ENCODE data around the gene TSEN54.

TSEN54 gene

GRCh38 chr17:75561927-75562603 lies 45.7 kb downstream of the TSEN54 start:
- H3K27ac Mint-ChIP-seq, result peak overlapping the region; percentile 13
- H3K27me3 Mint-ChIP-seq, result no peaks in the 10 kb centered on the region
- H3K36me3 Mint-ChIP-seq (ENCODE audit: low read depth), result peaks cover 14% of the 10 kb centered on the region
- no peaks in the 10 kb centered on the region for H3K4me1 Mint-ChIP-seq (ENCODE audit: low read depth)
- no peak overlapping the region for H3K4me3 Mint-ChIP-seq
- no peaks in the 10 kb centered on the region for H3K9me3 Mint-ChIP-seq
- DNase-seq, result no peak

DNA sequence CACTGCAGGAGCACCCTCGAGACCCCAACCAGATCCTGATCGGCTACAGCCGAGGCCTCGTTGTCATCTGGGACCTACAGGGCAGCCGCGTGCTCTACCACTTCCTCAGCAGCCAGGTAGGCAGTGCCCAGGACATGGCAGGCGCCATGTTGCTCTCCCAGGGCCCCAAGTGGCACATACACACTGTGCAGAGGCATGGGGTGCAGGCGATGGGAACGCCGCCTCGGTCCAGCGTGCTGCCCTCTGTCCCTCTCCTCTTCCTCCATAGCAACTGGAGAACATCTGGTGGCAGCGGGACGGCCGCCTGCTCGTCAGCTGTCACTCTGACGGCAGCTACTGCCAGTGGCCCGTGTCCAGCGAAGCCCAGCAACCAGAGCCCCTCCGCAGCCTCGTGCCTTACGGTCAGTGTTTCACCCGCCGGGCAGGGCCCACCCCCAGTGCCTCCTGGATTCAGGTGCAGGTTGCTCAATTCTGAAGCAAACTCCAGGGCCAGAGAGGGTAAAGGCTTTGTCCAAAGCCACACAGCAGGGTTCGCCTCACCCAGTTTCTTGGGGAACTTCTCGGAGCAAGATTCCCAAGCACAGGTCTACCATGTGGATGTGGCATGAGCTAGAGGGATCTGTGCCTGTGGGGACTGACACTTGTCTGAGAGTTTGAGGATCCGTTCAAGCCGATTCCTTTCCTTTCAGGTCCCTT lies 46.9 kb downstream of the TSEN54 start:
- no peak overlapping the region for H3K27ac Mint-ChIP-seq
- H3K4me3 Mint-ChIP-seq, result no peak overlapping the region
- H3K36me3 Mint-ChIP-seq (ENCODE audit: low read depth), result peaks cover 14% of the 10 kb centered on the region
- H3K4me1 Mint-ChIP-seq (ENCODE audit: low read depth), result no peaks in the 10 kb centered on the region
- no peak for DNase-seq
- H3K27me3 Mint-ChIP-seq, result no peaks in the 10 kb centered on the region
- no peaks in the 10 kb centered on the region for H3K9me3 Mint-ChIP-seq

- Mint-ChIP-seq H3K27ac (no peak overlapping the region), H3K36me3 (ENCODE audit: low read depth) (peaks cover 10% of the 10 kb centered on the region), H3K9me3 (no peaks in the 10 kb centered on the region), H3K27me3 (no peaks in the 10 kb centered on the region), H3K4me1 (ENCODE audit: low read depth) (no peaks in the 10 kb centered on the region), H3K4me3 (no peak overlapping the region)
- no peak for DNase-seq
Observed at GRCh38 chr17:75564195-75564594, 47.9 kb downstream of the TSEN54 start.

- no peak for DNase-seq
- Mint-ChIP-seq H3K9me3 (no peaks in the 10 kb centered on the region), H3K27ac (no peak overlapping the region), H3K4me1 (ENCODE audit: low read depth) (no peaks in the 10 kb centered on the region), H3K4me3 (no peak overlapping the region), H3K27me3 (no peaks in the 10 kb centered on the region), H3K36me3 (ENCODE audit: low read depth) (peaks cover 10% of the 10 kb centered on the region)
Observed at GRCh38 chr17:75565066-75565465, 48.7 kb downstream of the TSEN54 start.

DNA sequence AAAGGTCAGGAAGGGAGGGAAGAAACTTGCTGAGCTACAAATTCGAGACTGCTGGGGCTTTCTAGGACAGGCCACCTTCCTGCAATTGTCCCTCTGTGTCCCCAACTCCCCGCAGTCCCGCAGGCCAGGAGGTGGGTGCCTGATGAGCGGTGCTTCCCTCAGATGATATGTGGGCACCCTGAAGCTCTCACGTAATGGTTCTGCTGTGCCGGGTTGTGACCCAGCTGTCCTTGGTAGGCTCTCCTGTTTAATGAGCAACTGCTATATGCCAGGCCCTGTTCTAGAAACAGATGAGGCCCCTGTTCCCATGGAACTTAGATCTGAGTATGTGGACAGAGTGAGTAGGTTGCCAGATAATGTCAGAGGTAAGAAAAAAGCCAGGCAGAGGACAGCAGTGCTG lies 49.3 kb downstream of the TSEN54 start:
- H3K4me1 Mint-ChIP-seq (ENCODE audit: low read depth), result no peaks in the 10 kb centered on the region
- no peaks in the 10 kb centered on the region for H3K9me3 Mint-ChIP-seq
- no peaks in the 10 kb centered on the region for H3K27me3 Mint-ChIP-seq
- DNase-seq, result no peak
- peaks cover 11% of the 10 kb centered on the region for H3K36me3 Mint-ChIP-seq (ENCODE audit: low read depth)
- no peak overlapping the region for H3K27ac Mint-ChIP-seq
- H3K4me3 Mint-ChIP-seq, result no peak overlapping the region

DNA sequence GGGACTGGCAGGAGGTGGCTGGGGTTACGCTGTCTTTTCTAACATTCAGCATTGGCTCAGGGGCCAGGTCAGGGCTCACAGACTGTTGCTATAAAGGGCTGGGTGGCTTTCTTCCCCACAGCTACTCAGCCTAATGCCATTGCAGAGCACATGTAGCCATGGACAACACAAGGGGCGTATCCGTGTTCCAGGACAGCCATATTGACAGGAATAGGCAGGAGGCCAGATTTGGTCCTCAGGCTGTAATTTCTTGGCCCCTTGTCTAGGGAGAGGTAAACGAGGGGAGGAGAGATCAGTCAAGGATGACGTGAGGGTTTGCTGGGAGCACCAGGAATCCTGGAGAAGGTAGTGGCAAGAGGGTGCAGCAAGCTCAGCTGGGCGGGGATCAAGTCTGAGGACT lies 50.1 kb downstream of the TSEN54 start:
- H3K36me3 Mint-ChIP-seq (ENCODE audit: low read depth), result peaks cover 11% of the 10 kb centered on the region
- H3K27me3 Mint-ChIP-seq, result no peaks in the 10 kb centered on the region
- no peaks in the 10 kb centered on the region for H3K9me3 Mint-ChIP-seq
- DNase-seq, result no peak
- no peak overlapping the region for H3K27ac Mint-ChIP-seq
- H3K4me1 Mint-ChIP-seq (ENCODE audit: low read depth), result no peaks in the 10 kb centered on the region
- H3K4me3 Mint-ChIP-seq, result no peak overlapping the region

DNA sequence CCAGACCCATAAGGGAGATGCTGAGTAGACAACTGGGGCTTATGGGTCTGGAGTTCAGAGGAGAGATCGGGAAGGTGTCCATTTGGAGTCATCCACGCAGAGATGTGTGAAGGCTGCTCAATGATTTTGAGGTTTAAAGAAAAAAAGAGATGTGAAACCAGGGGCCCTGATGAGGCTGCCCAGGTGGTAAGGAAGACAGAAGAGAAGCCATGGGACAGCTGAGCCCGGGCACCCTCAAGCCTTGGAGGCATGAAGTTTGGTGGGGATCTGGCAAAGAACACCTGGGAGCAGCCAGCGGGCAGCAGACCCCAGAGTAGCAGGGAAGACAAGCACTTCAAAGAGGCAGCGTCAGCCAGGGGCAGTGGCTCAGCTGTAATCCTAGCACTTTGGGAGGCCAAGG lies 50.5 kb downstream of the TSEN54 start:
- H3K4me1 Mint-ChIP-seq (ENCODE audit: low read depth), result no peaks in the 10 kb centered on the region
- H3K4me3 Mint-ChIP-seq, result no peak overlapping the region
- H3K36me3 Mint-ChIP-seq (ENCODE audit: low read depth), result peaks cover 11% of the 10 kb centered on the region
- H3K27ac Mint-ChIP-seq, result no peak overlapping the region
- no peak for DNase-seq
- no peaks in the 10 kb centered on the region for H3K9me3 Mint-ChIP-seq
- no peaks in the 10 kb centered on the region for H3K27me3 Mint-ChIP-seq

DNA sequence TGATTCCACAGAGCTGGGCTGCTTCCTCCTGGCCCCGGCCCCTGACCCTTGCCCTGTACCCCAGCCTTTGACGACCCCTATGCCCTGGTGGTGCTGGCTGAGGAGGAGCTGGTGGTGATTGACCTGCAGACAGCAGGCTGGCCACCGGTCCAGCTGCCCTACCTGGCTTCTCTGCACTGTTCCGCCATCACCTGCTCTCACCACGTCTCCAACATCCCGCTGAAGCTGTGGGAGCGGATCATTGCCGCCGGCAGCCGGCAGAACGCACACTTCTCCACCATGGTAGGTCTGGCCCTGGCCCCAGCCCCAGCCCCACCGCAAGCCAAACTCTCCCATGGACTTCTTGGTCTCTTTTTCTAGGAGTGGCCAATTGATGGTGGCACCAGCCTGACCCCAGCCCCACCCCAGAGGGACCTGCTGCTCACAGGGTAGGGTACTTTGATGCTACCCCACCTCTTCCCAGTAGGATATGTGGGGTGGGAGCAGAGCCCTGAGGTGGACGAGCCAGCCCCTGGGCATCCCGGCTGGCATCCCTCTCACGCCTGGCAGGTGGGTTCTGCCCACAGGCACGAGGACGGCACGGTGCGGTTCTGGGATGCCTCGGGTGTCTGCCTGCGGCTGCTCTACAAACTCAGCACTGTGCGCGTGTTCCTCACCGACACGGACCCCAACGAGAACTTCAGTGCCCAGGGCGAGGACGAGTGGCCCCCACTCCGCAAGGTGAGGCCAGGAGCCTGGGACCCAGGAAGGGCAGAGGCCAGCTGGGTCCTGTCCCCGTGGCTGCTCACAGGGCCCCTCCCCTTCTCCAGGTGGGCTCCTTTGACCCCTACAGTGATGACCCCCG lies 52.3 kb downstream of the TSEN54 start:
- H3K36me3 Mint-ChIP-seq (ENCODE audit: low read depth), result peaks cover 9% of the 10 kb centered on the region

GRCh38 chr17:75570034-75570676 lies 53.8 kb downstream of the TSEN54 start:
- no peak overlapping the region for H3K27ac Mint-ChIP-seq
- no peak overlapping the region for H3K4me3 Mint-ChIP-seq
- H3K4me1 Mint-ChIP-seq (ENCODE audit: low read depth), result no peaks in the 10 kb centered on the region
- no peak for DNase-seq
- H3K36me3 Mint-ChIP-seq (ENCODE audit: low read depth), result peaks cover 3% of the 10 kb centered on the region
- no peaks in the 10 kb centered on the region for H3K9me3 Mint-ChIP-seq
- no peaks in the 10 kb centered on the region for H3K27me3 Mint-ChIP-seq

More for the DNA sequence above, 52.3 kb downstream of the TSEN54 start:
- DNase-seq, result no peak
- no peaks in the 10 kb centered on the region for H3K27me3 Mint-ChIP-seq
- H3K4me3 Mint-ChIP-seq, result no peak overlapping the region
- no peak overlapping the region for H3K27ac Mint-ChIP-seq
- H3K9me3 Mint-ChIP-seq, result no peaks in the 10 kb centered on the region
- H3K4me1 Mint-ChIP-seq (ENCODE audit: low read depth), result no peaks in the 10 kb centered on the region

GRCh38 chr17:75570772-75571171 lies 54.4 kb downstream of the TSEN54 start:
- no peaks in the 10 kb centered on the region for H3K4me1 Mint-ChIP-seq (ENCODE audit: low read depth)
- H3K27me3 Mint-ChIP-seq, result no peaks in the 10 kb centered on the region
- H3K4me3 Mint-ChIP-seq, result no peak overlapping the region
- no peaks in the 10 kb centered on the region for H3K9me3 Mint-ChIP-seq
- peaks cover 3% of the 10 kb centered on the region for H3K36me3 Mint-ChIP-seq (ENCODE audit: low read depth)
- no peak overlapping the region for H3K27ac Mint-ChIP-seq
- no peak for DNase-seq

DNA sequence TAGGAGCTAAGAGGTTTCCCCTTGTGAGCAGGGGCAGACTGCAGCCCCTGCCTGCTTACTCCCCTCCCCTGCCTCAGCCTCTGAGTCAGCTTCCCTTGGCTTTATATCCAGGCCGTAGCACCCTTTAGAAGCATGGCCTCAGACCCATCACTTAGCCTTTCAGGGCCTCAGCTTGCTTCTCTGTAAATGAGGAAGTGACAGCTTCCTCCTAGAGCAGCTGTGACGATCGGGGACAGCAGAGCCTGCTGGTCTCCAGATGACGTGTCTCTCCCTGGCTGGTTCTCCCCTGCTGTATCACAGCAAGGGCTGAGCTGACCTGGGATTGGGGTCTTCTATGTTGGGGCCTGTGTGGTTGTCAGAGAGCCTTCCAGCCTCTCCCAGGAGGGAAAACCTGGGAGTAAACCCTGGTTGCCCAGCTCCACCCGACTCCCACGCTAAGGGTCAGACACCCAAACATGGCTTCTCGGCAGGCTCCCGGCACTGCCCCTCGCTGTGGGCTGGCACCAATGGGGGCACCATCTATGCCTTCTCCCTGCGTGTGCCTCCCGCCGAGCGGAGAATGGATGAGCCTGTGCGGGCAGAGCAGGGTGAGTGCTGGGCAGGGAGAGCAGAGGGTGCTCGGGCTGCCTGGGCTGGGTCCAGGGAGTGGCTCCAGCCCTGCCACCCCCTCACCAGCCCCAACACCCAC lies 55.0 kb downstream of the TSEN54 start:
- Mint-ChIP-seq H3K27me3 (no peaks in the 10 kb centered on the region), H3K9me3 (no peaks in the 10 kb centered on the region), H3K36me3 (ENCODE audit: low read depth) (peaks cover 3% of the 10 kb centered on the region), H3K27ac (peak overlapping the region; percentile 75), H3K4me3 (no peak overlapping the region), H3K4me1 (ENCODE audit: low read depth) (no peaks in the 10 kb centered on the region)
- DNase-seq, result no peak

DNA sequence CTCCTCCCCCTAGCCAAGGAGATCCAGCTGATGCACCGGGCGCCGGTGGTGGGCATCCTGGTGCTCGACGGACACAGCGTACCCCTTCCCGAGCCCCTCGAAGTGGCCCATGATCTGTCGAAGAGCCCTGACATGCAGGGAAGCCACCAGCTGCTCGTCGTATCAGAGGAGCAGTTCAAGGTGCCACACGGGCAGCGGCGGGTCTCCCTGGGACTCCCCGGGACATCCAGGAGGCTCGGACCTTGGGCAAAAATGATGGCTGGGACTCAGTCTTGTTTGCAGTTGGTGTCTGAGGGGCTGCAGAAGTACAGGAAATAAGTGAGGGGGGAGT lies 55.5 kb downstream of the TSEN54 start:
- Mint-ChIP-seq H3K9me3 (no peaks in the 10 kb centered on the region), H3K27ac (no peak overlapping the region), H3K36me3 (ENCODE audit: low read depth) (peaks cover 3% of the 10 kb centered on the region), H3K27me3 (no peaks in the 10 kb centered on the region), H3K4me1 (ENCODE audit: low read depth) (no peaks in the 10 kb centered on the region), H3K4me3 (no peak overlapping the region)
- no peak for DNase-seq

- no peak overlapping the region for H3K4me3 Mint-ChIP-seq
- no peaks in the 10 kb centered on the region for H3K4me1 Mint-ChIP-seq (ENCODE audit: low read depth)
Observed at GRCh38 chr17:75572713-75573539, 56.6 kb downstream of the TSEN54 start.

More at GRCh38 chr17:75572713-75573539, 56.6 kb downstream of the TSEN54 start:
- no peaks in the 10 kb centered on the region for H3K27me3 Mint-ChIP-seq
- H3K27ac Mint-ChIP-seq, result no peak overlapping the region
- H3K36me3 Mint-ChIP-seq (ENCODE audit: low read depth), result peaks cover 3% of the 10 kb centered on the region
- no peak for DNase-seq
- H3K9me3 Mint-ChIP-seq, result no peaks in the 10 kb centered on the region
